ENCODE results near the gene YY1AP1. TPM values are rescaled to one million over a fixed set of nuclear protein-coding genes. Genes with fewer than 3 reads are reported as not detected.

The YY1AP1 gene
- total RNA-seq, 1 donor from 2014 or later, result 89.6 TPM

DNA sequence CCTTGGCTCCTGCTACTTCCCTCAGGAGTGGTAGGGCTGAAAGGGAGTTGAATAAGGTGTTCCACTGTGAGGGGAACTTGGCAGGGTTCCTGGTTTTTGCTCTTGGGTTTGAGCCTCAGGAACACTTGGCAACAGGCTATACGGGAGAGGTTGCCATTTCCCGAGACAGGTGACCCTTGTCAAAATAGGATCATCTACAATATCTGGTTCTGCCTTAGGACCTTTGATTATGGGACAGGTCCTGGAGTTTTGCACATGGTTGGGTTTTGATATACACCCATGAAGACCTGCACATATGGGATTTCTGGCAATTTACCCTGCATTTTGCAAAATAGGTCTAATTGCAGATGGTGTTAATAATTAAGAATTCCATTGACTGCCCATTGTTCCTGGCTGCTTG, 31.1 kb downstream of the YY1AP1 start:
- no peak overlapping the region for H3K27ac Mint-ChIP-seq

DNA sequence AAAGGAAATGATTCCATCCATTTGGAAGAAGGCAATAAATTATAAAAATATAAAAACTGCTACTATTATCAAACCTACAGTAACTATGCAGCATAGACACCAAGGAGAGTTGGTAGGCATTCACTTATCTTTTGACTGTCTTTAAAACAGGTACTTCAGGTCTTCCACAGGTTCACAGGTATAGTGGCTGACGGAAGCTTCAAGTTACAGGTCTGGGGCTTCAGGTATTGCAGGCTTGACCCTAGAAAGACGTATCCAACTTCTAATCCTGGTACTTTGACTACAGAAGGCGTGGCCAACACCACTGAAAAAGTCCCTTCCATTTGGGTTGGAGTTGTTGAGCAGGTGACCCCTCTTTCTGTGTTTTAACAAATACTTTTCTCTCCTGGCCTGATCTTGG, 35.6 kb downstream of the YY1AP1 start:
- TF ChIP-seq, protein P1, sequence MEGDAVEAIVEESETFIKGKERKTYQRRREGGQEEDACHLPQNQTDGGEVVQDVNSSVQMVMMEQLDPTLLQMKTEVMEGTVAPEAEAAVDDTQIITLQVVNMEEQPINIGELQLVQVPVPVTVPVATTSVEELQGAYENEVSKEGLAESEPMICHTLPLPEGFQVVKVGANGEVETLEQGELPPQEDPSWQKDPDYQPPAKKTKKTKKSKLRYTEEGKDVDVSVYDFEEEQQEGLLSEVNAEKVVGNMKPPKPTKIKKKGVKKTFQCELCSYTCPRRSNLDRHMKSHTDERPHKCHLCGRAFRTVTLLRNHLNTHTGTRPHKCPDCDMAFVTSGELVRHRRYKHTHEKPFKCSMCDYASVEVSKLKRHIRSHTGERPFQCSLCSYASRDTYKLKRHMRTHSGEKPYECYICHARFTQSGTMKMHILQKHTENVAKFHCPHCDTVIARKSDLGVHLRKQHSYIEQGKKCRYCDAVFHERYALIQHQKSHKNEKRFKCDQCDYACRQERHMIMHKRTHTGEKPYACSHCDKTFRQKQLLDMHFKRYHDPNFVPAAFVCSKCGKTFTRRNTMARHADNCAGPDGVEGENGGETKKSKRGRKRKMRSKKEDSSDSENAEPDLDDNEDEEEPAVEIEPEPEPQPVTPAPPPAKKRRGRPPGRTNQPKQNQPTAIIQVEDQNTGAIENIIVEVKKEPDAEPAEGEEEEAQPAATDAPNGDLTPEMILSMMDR (IDR thresholded peaks at IDR 0.05), result no peak
- no peaks in the 10 kb centered on the region for H3K27me3 Mint-ChIP-seq
- ATAC-seq (ENCODE audit: low read depth) (no peak), DNase-seq (no peak)
- no peak overlapping the region for H3K4me3 Mint-ChIP-seq
- ChIA-PET POLR2A (no interaction called here), CTCF (no interaction called here)
- peaks cover 4% of the 10 kb centered on the region for H3K4me1 Mint-ChIP-seq
- intact Hi-C loops (cut with micrococcal nuclease), result no loop called here
- peaks cover under 1% of the 10 kb centered on the region for H3K36me3 Mint-ChIP-seq (ENCODE audit: low read depth)
- no peak overlapping the region for H3K27ac Mint-ChIP-seq
- peaks cover 3% of the 10 kb centered on the region for H3K9me3 Mint-ChIP-seq

More for the DNA sequence above, 31.1 kb downstream of the YY1AP1 start:
- no peak overlapping the region for H3K4me3 Mint-ChIP-seq
- H3K36me3 Mint-ChIP-seq (ENCODE audit: low read depth), result peaks cover 43% of the 10 kb centered on the region
- intact Hi-C loops (cut with micrococcal nuclease), result no loop called here
- no peaks in the 10 kb centered on the region for H3K4me1 Mint-ChIP-seq
- DNase-seq (no peak), ATAC-seq (ENCODE audit: low read depth) (no peak)
- CTCF ChIA-PET, result no interaction called here
- no peaks in the 10 kb centered on the region for H3K9me3 Mint-ChIP-seq
- no peaks in the 10 kb centered on the region for H3K27me3 Mint-ChIP-seq
- POLR2A ChIA-PET, result no interaction called here
- TF ChIP-seq, protein P1 (IDR thresholded peaks at IDR 0.05), result no peak

DNA sequence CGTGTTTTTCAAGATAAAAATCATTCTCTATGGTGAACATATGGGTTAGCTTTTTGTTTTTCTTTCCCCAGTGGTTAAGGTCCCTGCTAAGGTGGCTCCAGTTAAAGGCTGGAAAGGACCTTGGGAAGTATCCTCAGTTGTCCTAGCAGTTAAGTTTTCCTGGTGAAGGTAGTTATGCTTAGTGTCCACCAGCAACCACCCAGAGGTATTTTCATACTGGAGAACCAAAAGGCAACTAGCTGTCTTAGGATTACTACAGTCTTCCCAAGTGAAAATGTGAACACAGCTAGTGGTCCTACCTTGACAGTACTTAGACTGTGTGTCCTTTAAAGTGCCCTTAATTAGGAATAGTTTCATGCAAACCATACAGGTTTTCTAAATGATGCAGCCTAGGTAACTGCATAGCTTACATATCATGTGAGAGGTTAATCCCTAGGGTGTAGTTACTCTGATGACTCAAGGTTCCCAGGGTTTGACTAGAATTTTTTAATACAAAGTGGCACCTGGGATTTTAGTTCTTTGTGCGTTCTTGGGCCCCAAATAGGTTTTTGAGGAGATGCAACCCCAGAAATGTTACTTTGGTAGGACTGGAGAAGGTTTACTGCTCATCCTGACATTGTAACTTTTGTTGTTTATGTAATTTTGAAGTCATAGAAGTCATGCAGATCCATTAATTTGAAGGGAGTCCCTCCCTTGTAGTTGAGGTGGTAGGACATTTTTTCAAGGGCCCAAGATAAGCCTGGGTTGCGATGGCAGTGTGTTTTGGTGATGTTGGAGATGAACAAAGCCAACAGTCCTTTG, 36.5 kb downstream of the YY1AP1 start:
- Mint-ChIP-seq H3K4me3 (no peak overlapping the region), H3K27me3 (no peaks in the 10 kb centered on the region), H3K27ac (no peak overlapping the region), H3K4me1 (peaks cover 4% of the 10 kb centered on the region), H3K9me3 (peaks cover 3% of the 10 kb centered on the region), H3K36me3 (ENCODE audit: low read depth) (no peaks in the 10 kb centered on the region)
- intact Hi-C loops (cut with micrococcal nuclease), result no loop called here
- DNase-seq (no peak), ATAC-seq (ENCODE audit: low read depth) (no peak)
- ChIA-PET CTCF (no interaction called here), POLR2A (no interaction called here)
- TF ChIP-seq, protein P1 (IDR thresholded peaks at IDR 0.05), result no peak

DNA sequence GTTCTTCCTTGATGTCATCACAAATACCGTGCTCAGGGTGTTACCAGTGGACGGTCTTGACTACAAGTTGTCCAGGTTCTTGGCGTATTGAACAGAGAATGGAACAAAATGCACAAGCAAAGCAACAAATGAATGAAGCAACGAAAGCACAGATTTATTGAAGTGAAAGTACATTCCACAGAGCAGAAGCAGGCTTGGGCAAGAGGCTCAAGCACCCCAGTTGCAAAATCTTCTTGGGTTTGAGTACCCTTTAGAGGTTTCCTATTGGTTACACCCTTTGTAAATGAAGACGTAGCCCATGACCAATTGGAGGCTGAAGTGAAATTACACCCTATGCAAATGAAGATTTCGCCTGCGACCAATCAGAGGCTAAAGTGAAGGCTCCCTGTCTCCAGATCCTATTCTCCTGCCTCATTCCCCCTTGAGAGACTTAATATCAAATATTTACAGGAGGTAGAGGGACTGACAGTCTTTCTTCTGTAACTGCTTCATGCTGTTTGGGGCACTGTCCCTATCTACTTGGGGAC, 38.3 kb downstream of the YY1AP1 start:
- DNase-seq (no peak), ATAC-seq (ENCODE audit: low read depth) (no peak)
- intact Hi-C loops (cut with micrococcal nuclease), result no loop called here
- Mint-ChIP-seq H3K27me3 (no peaks in the 10 kb centered on the region), H3K4me3 (no peak overlapping the region), H3K9me3 (peaks cover 3% of the 10 kb centered on the region), H3K36me3 (ENCODE audit: low read depth) (no peaks in the 10 kb centered on the region), H3K4me1 (peaks cover 4% of the 10 kb centered on the region), H3K27ac (no peak overlapping the region)
- ChIA-PET CTCF (no interaction called here), POLR2A (no interaction called here)
- TF ChIP-seq, protein P1 (IDR thresholded peaks at IDR 0.05), result no peak

DNA sequence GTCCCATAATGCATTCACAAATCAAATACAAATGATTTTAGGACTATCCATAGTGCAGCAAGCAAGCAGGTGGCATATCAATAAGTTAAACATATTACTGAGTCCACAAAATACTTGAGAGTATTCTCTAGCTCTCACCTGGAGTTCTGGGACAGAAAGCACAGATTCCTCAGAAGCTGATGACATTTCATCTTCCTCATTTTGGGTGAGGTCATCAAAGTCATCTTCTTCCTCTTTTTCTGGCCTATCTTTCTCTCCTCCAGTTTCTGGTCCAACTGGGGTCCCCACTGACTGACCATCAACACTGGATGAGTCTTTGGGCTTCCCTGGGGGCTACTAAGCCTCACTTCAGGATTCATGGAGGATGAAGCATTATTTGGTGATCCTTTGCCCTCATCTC, 38.9 kb downstream of the YY1AP1 start:
- intact Hi-C loops (cut with micrococcal nuclease), result no loop called here
- ChIA-PET CTCF (no interaction called here), POLR2A (no interaction called here)
- DNase-seq, result no peak
- H3K4me1 Mint-ChIP-seq, result peaks cover 4% of the 10 kb centered on the region
- no peaks in the 10 kb centered on the region for H3K27me3 Mint-ChIP-seq
- ATAC-seq (ENCODE audit: low read depth), result no peak
- peaks cover 3% of the 10 kb centered on the region for H3K9me3 Mint-ChIP-seq
- H3K4me3 Mint-ChIP-seq, result no peak overlapping the region
- H3K27ac Mint-ChIP-seq, result no peak overlapping the region
- TF ChIP-seq, protein P1 (IDR thresholded peaks at IDR 0.05), result no peak
- H3K36me3 Mint-ChIP-seq (ENCODE audit: low read depth), result no peaks in the 10 kb centered on the region
